ENCODE data around the gene NRP1.

Gene NRP1

GRCh38 chr10:33256458-33256857 is 78.0 kb downstream of the NRP1 start:
- no peak for DNase-seq

- DNase-seq, result no peak
Measured at GRCh38 chr10:33254556-33255160, 79.8 kb downstream of the NRP1 start.

GRCh38 chr10:33253411-33253810 is 81.1 kb downstream of the NRP1 start:
- DNase-seq, result no peak

GRCh38 chr10:33252794-33253203 is 81.7 kb downstream of the NRP1 start:
- no peak for DNase-seq

- DNase-seq, result no peak
Measured at GRCh38 chr10:33252324-33252723, 82.1 kb downstream of the NRP1 start.

GRCh38 chr10:33249659-33250345 is 84.7 kb downstream of the NRP1 start:
- no peak for DNase-seq

- DNase-seq, result no peak
Measured at GRCh38 chr10:33249137-33249536, 85.3 kb downstream of the NRP1 start.

GRCh38 chr10:33248638-33249037 is 85.8 kb downstream of the NRP1 start:
- no peak for DNase-seq

GRCh38 chr10:33247221-33247922 is 87.1 kb downstream of the NRP1 start:
- DNase-seq, result no peak

- no peak for DNase-seq
Measured at GRCh38 chr10:33245343-33245742, 89.1 kb downstream of the NRP1 start.

GRCh38 chr10:33244354-33244967 is 90.0 kb downstream of the NRP1 start:
- no peak for DNase-seq

GRCh38 chr10:33243703-33244102 is 90.8 kb downstream of the NRP1 start:
- no peak for DNase-seq

- DNase-seq, result no peak
Measured at GRCh38 chr10:33242931-33243330, 91.5 kb downstream of the NRP1 start.

- DNase-seq, result no peak
Measured at GRCh38 chr10:33241351-33241750, 93.1 kb downstream of the NRP1 start.

- DNase-seq, result no peak
Measured at GRCh38 chr10:33240931-33241330, 93.5 kb downstream of the NRP1 start.

- no peak for DNase-seq
Measured at GRCh38 chr10:33240258-33240657, 94.2 kb downstream of the NRP1 start.

GRCh38 chr10:33239257-33239656 is 95.2 kb downstream of the NRP1 start:
- DNase-seq, result no peak

- DNase-seq, result no peak
Measured at GRCh38 chr10:33238643-33239042, 95.8 kb downstream of the NRP1 start.

GRCh38 chr10:33237736-33238624 is 96.5 kb downstream of the NRP1 start:
- DNase-seq, result no peak

- DNase-seq, result no peak
Measured at GRCh38 chr10:33236916-33237315, 97.6 kb downstream of the NRP1 start.

- no peak for DNase-seq
Measured at GRCh38 chr10:33235951-33236350, 98.5 kb downstream of the NRP1 start.

- no peak for DNase-seq
Measured at GRCh38 chr10:33235251-33235884, 99.1 kb downstream of the NRP1 start.

Measured in NCI-H446 (cell line).